Measurements from ENCODE around the gene MTARC1. TPM values are rescaled to one million over a fixed set of nuclear protein-coding genes. Genes with fewer than 3 reads are reported as not detected.

MTARC1 gene
- total RNA-seq, 1 experiment from 2014 or later, result 26.5 TPM

DNA sequence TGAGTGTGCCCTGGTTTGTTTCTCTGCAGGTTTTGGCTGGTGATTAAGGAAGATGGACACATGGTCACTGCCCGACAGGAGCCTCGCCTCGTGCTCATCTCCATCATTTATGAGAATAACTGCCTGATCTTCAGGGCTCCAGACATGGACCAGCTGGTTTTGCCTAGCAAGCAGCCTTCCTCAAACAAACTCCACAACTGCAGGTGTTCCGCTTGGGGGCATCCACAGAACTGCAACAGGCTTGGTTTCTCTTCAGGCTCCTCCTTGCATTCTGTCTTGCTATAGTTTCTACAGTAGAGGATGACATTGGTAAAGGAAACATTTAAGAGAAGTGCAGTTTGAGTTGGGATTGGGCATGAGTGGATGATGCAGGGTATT lies 31.8 kb upstream of the MTARC1 start:
- no peak overlapping the region for H3K4me3 ChIP-seq (replicated peaks in 1 of 2; ENCODE audit: low read depth in 1 of 2, low read length in 2 of 2)
- intact Hi-C loops (cut with micrococcal nuclease), result no loop called here
- H3K4me2 ChIP-seq (ENCODE audit: low read length), result no peak overlapping the region
- no peak overlapping the region for H3K9ac ChIP-seq (ENCODE audit: low read length)
- no peaks in the 10 kb centered on the region for H3K9me2 ChIP-seq (ENCODE audit: insufficient read depth)
- TF ChIP-seq, protein P1, sequence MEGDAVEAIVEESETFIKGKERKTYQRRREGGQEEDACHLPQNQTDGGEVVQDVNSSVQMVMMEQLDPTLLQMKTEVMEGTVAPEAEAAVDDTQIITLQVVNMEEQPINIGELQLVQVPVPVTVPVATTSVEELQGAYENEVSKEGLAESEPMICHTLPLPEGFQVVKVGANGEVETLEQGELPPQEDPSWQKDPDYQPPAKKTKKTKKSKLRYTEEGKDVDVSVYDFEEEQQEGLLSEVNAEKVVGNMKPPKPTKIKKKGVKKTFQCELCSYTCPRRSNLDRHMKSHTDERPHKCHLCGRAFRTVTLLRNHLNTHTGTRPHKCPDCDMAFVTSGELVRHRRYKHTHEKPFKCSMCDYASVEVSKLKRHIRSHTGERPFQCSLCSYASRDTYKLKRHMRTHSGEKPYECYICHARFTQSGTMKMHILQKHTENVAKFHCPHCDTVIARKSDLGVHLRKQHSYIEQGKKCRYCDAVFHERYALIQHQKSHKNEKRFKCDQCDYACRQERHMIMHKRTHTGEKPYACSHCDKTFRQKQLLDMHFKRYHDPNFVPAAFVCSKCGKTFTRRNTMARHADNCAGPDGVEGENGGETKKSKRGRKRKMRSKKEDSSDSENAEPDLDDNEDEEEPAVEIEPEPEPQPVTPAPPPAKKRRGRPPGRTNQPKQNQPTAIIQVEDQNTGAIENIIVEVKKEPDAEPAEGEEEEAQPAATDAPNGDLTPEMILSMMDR (IDR thresholded peaks at IDR 0.05 in 2 of 3, conservative IDR thresholded peaks at IDR 0.05 in 1 of 3; ENCODE audit: borderline replicate concordance in 1 of 3, insufficient read depth in 1 of 3, low read depth in 2 of 3, low read length in 2 of 3), result no peak
- no peak for TF ChIP-seq JUND (IDR thresholded peaks at IDR 0.05)
- TF ChIP-seq, protein P2, sequence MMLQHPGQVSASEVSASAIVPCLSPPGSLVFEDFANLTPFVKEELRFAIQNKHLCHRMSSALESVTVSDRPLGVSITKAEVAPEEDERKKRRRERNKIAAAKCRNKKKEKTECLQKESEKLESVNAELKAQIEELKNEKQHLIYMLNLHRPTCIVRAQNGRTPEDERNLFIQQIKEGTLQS (IDR thresholded peaks at IDR 0.05), result no peak
- no peak for TF ChIP-seq POLR2A (IDR thresholded peaks at IDR 0.05; ENCODE audit: borderline replicate concordance, extremely low read depth, insufficient read depth, insufficient read length)
- no peak for TF ChIP-seq EGR1 (IDR thresholded peaks at IDR 0.05; ENCODE audit: low read depth)
- TF ChIP-seq EZH2 (IDR thresholded peaks at IDR 0.05), result no peak
- no peak for TF ChIP-seq FOSL1 (IDR thresholded peaks at IDR 0.05; ENCODE audit: low read depth)
- no peak for TF ChIP-seq ZNF274 (IDR thresholded peaks at IDR 0.05; ENCODE audit: low read depth, low read length)
- no peak for TF ChIP-seq SP1 (IDR thresholded peaks at IDR 0.05; ENCODE audit: low read depth)
- no peak for TF ChIP-seq ELF1 (IDR thresholded peaks at IDR 0.05; ENCODE audit: borderline replicate concordance, low read depth)
- TF ChIP-seq POLR2AphosphoS5 (IDR thresholded peaks at IDR 0.05; ENCODE audit: low read depth, low read length), result no peak
- no peak for TF ChIP-seq CBX3 (IDR thresholded peaks at IDR 0.05; ENCODE audit: low read depth)
- no peak for TF ChIP-seq CEBPB (IDR thresholded peaks at IDR 0.05; ENCODE audit: low read depth)
- H3K27ac ChIP-seq (ENCODE audit: low read depth, low read length), result no peak overlapping the region
- peaks cover 25% of the 10 kb centered on the region for H3K79me2 ChIP-seq (ENCODE audit: insufficient read depth, low read length)
- H2AFZ ChIP-seq (ENCODE audit: low read depth, low read length, poor library complexity, severe bottlenecking), result no peak overlapping the region
- H3K27me3 ChIP-seq (ENCODE audit: insufficient read depth, low read length), result no peaks in the 10 kb centered on the region
- no TSS peak for BruUV-seq (replicated peaks)
- H3K36me3 ChIP-seq (ENCODE audit: control insufficient read depth in 1 of 2, insufficient read depth in 2 of 2, low read length in 2 of 2), result no peaks in the 10 kb centered on the region; a peak in 2 of 4 replicates
- POLR2A ChIA-PET, result no interaction called here
- RAD21 ChIA-PET (ENCODE audit: low non-redundant PET in 1 of 2, low total read pairs in 2 of 2, uncharacterized antibody in 2 of 2, unreplicated experiment in 2 of 2), result no interaction called here
- DNase-seq (ENCODE audit: low read depth, low spot score) (no peak), ATAC-seq (no peak)
- no peaks in the 10 kb centered on the region for H3K9me3 ChIP-seq (ENCODE audit: control insufficient read depth in 1 of 2, insufficient read depth in 1 of 2, low read depth in 1 of 2, low read length in 2 of 2)
- no peaks in the 10 kb centered on the region for H3K4me1 ChIP-seq (ENCODE audit: control insufficient read depth in 1 of 2, insufficient read depth in 2 of 2, low read length in 2 of 2)
- CTCF ChIA-PET, result no interaction called here
- no peaks in the 10 kb centered on the region for H4K20me1 ChIP-seq (ENCODE audit: insufficient read depth)
